Karpas-422 (cell line): ENCODE results near the gene TCTN2. TPM values are rescaled to one million over a fixed set of nuclear protein-coding genes. Genes with fewer than 3 reads are reported as not detected.

Experiments
- DNase-seq: peaks from one replicate; pipeline ENCODE4 v3.0.0-alpha.2; 2015
- H2AFZ ChIP-seq: fragments of 200-600 bp; sonication (generic); 2 replicates; pipeline ENCODE4 v1.6.1; 2014; ENCODE audit warnings: antibody characterized with exemption, low read length, mixed read lengths
- H3K27ac ChIP-seq: fragments of 200-600 bp; sonication (generic); 2 replicates; pipeline ENCODE4 v1.5.1; 2014; ENCODE audit warnings: mild to moderate bottlenecking, low read length, moderate library complexity
- H3K27me3 ChIP-seq: fragments of 200-600 bp; sonication (generic); 2 replicates; pipeline ENCODE4 v1.6.1; 2014; ENCODE audit warnings: low read length, mixed read lengths
- H3K36me3 ChIP-seq: fragments of 200-600 bp; sonication (generic); 2 replicates; pipeline ENCODE4 v1.6.1; 2014; ENCODE audit warnings: low read length, mixed read lengths; ENCODE audit not compliant: insufficient read depth
- H3K4me1 ChIP-seq: fragments of 200-600 bp; sonication (generic); 2 replicates; pipeline ENCODE4 v1.6.1; 2014; ENCODE audit warnings: mild to moderate bottlenecking, low read length, mixed read lengths
- H3K4me2 ChIP-seq: fragments of 200-600 bp; sonication (generic); 2 replicates; pipeline ENCODE4 v1.6.1; 2014; ENCODE audit warnings: low read length, low read depth, mild to moderate bottlenecking; ENCODE audit not compliant: poor library complexity, severe bottlenecking
- H3K4me3 ChIP-seq: fragments of 200-600 bp; sonication (generic); 2 replicates; pipeline ENCODE4 v1.5.1; 2014; ENCODE audit warnings: mild to moderate bottlenecking, antibody characterized with exemption, low read length, mixed read lengths
- H3K79me2 ChIP-seq: fragments of 200-600 bp; sonication (generic); 2 replicates; pipeline ENCODE4 v1.6.1; 2014; ENCODE audit warnings: mild to moderate bottlenecking, low read length, mixed read lengths
- H3K9ac ChIP-seq: fragments of 200-600 bp; sonication (generic); 2 replicates; pipeline ENCODE4 v1.6.0; 2014; ENCODE audit warnings: low read length
- H3K9me2 ChIP-seq: fragments of 200-600 bp; sonication (generic), shearing (Covaris generic); replicated peaks from 2 replicates; pipeline ENCODE4 v1.6.0; 2014; ENCODE audit warnings: mild to moderate bottlenecking, low read length, moderate library complexity; ENCODE audit not compliant: insufficient read depth
- H3K9me3 ChIP-seq: fragments of 300-700, 200-600 bp; sonication (generic); 2 replicates; pipeline ENCODE4 v1.6.1; 2014; ENCODE audit warnings: low read length, mixed read lengths
- H4K20me1 ChIP-seq: fragments of 200-600 bp; sonication (generic); 2 replicates; pipeline ENCODE4 v1.6.1; 2014; ENCODE audit warnings: mild to moderate bottlenecking, antibody characterized with exemption, low read length, low read depth; ENCODE audit not compliant: insufficient read depth
- total RNA-seq: library from RNA; depleted of rRNA; stranded (reverse); fragments of >200 nt; shearing (Covaris generic); gene quantifications from 2 replicates; pipeline ENCODE4 v1.2.3, GENCODE V29; 2014; ENCODE audit warnings: low replicate concordance

Gene TCTN2
- total RNA-seq, 1 experiment from 2014 or later = 6.4 TPM

- Histone ChIP-seq H3K4me2 (no peak overlapping the region), H3K9me2 (no peaks in the 10 kb centered on the region), H3K27ac (no peak overlapping the region), H3K36me3 (peaks cover 13% of the 10 kb centered on the region; the same call in 1 of the 2 replicates), H3K4me3 (no peak overlapping the region), H4K20me1 (no peaks in the 10 kb centered on the region), H2AFZ (no peak overlapping the region), H3K79me2 (peaks cover 23% of the 10 kb centered on the region), H3K9ac (no peak overlapping the region), H3K4me1 (peaks cover 4% of the 10 kb centered on the region), H3K27me3 (no peaks in the 10 kb centered on the region), H3K9me3 (no peaks in the 10 kb centered on the region)
- no peak for DNase-seq
These were observed 49.4 kb downstream of the TCTN2 start for GRCh38 chr12:123720141-123720814.

DNA sequence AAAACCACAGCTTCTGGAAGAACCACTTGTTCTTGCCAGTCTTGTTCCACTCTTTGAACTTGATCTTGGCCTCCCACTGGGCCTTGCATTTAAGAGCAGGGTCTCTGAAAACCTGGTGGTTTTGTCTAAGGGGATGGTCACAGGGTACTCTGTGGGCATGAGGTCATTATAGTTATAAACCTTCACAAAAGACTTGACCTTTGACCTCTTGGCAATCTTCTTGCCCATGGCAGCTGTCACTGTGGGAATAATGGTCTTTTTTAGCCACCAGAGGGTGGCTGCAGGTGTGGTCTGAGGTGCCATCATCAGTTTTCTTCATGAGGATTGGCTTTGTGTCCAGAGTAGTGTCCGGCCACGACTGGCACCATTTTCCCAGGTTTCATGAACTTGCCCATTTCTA lies 50.3 kb downstream of the TCTN2 start:
- Histone ChIP-seq H3K9ac (no peak overlapping the region), H3K36me3 (peaks cover 18% of the 10 kb centered on the region; the same call in 1 of the 2 replicates), H3K4me3 (no peak overlapping the region), H3K79me2 (peaks cover 14% of the 10 kb centered on the region), H2AFZ (no peak overlapping the region), H3K27me3 (no peaks in the 10 kb centered on the region), H3K27ac (no peak overlapping the region), H3K9me3 (no peaks in the 10 kb centered on the region), H3K4me1 (peaks cover 3% of the 10 kb centered on the region; the same call in 1 of the 2 replicates), H4K20me1 (no peaks in the 10 kb centered on the region), H3K9me2 (no peaks in the 10 kb centered on the region), H3K4me2 (no peak overlapping the region)
- DNase-seq = no peak

GRCh38 chr12:123723011-123723410 lies 52.1 kb downstream of the TCTN2 start:
- H3K9me2 ChIP-seq = no peaks in the 10 kb centered on the region
- no peak overlapping the region for H3K4me2 ChIP-seq
- peaks cover 31% of the 10 kb centered on the region; the same call in 1 of the 2 replicates for H3K36me3 ChIP-seq
- no peaks in the 10 kb centered on the region for H3K27me3 ChIP-seq
- H3K4me1 ChIP-seq = peaks cover 3% of the 10 kb centered on the region; the same call in 1 of the 2 replicates
- H3K79me2 ChIP-seq = no peaks in the 10 kb centered on the region
- no peak overlapping the region for H3K27ac ChIP-seq
- H4K20me1 ChIP-seq = no peaks in the 10 kb centered on the region
- no peak overlapping the region for H3K4me3 ChIP-seq
- H2AFZ ChIP-seq = no peak overlapping the region
- H3K9ac ChIP-seq = no peak overlapping the region
- DNase-seq = no peak
- no peaks in the 10 kb centered on the region for H3K9me3 ChIP-seq

DNA sequence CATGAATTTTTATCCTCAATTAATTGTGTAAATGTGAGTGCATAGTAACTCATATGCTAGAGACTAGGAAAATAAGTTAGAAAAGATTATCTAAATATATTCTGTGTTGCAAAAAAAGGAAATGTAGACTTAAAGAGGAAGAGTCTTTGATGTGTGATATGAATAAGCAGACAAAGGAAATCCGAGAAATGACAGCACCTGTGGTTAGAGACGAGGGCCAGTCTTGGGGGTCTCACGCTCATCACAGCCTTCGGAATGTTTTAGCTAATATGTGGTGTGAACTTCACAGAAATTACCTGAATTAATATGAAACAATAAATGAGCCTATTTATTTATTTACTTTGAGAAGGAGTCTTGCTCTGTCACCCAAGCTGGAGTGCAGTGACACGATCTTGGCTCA lies 52.9 kb downstream of the TCTN2 start:
- peaks cover 3% of the 10 kb centered on the region; the same call in 1 of the 2 replicates for H3K4me1 ChIP-seq
- H3K9ac ChIP-seq = no peak overlapping the region
- no peak overlapping the region for H3K27ac ChIP-seq

DNA sequence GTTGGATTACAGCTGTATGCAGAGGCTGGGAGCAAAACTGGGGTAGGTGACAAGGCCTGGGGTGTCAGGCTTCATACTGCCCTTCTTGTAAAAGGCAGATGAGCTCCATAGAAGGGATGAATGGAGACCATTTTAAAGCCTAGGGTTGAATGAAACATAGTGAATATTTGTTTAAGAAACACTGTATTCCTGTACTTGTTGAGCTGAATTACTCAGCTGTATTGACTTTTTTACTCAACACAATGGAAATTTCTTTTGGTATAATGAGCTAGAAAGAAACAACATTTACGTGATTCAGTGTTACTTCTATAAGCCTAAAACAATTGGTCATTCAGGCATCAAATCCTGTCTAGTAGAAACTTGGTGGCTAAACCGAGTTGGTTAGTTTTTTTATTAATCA lies 55.3 kb downstream of the TCTN2 start:
- no peak for DNase-seq
- Histone ChIP-seq H2AFZ (no peak overlapping the region), H3K36me3 (peaks cover 29% of the 10 kb centered on the region), H3K9me3 (no peaks in the 10 kb centered on the region), H3K9ac (no peak overlapping the region), H3K27me3 (no peaks in the 10 kb centered on the region), H4K20me1 (no peaks in the 10 kb centered on the region), H3K79me2 (no peaks in the 10 kb centered on the region), H3K4me1 (peaks cover 3% of the 10 kb centered on the region; the same call in 1 of the 2 replicates), H3K4me2 (no peak overlapping the region), H3K9me2 (no peaks in the 10 kb centered on the region), H3K27ac (no peak overlapping the region), H3K4me3 (no peak overlapping the region)

More for the DNA sequence above, 52.9 kb downstream of the TCTN2 start:
- H3K9me2 ChIP-seq = no peaks in the 10 kb centered on the region
- no peaks in the 10 kb centered on the region for H3K27me3 ChIP-seq
- H4K20me1 ChIP-seq = no peaks in the 10 kb centered on the region
- no peak for DNase-seq
- H3K4me3 ChIP-seq = no peak overlapping the region
- no peaks in the 10 kb centered on the region for H3K79me2 ChIP-seq
- H2AFZ ChIP-seq = no peak overlapping the region
- peaks cover 33% of the 10 kb centered on the region; the same call in 1 of the 2 replicates for H3K36me3 ChIP-seq
- H3K9me3 ChIP-seq = no peaks in the 10 kb centered on the region
- H3K4me2 ChIP-seq = no peak overlapping the region

- Histone ChIP-seq H3K36me3 (peaks cover 31% of the 10 kb centered on the region), H3K27ac (no peak overlapping the region), H3K79me2 (no peaks in the 10 kb centered on the region), H3K9ac (no peak overlapping the region), H3K4me2 (no peak overlapping the region), H4K20me1 (no peaks in the 10 kb centered on the region), H3K27me3 (no peaks in the 10 kb centered on the region), H3K4me3 (no peak overlapping the region), H3K9me2 (no peaks in the 10 kb centered on the region), H3K4me1 (peaks cover 3% of the 10 kb centered on the region; the same call in 1 of the 2 replicates), H2AFZ (no peak overlapping the region), H3K9me3 (no peaks in the 10 kb centered on the region)
- no peak for DNase-seq
These were observed 56.0 kb downstream of the TCTN2 start for GRCh38 chr12:123726962-123727361.

DNA sequence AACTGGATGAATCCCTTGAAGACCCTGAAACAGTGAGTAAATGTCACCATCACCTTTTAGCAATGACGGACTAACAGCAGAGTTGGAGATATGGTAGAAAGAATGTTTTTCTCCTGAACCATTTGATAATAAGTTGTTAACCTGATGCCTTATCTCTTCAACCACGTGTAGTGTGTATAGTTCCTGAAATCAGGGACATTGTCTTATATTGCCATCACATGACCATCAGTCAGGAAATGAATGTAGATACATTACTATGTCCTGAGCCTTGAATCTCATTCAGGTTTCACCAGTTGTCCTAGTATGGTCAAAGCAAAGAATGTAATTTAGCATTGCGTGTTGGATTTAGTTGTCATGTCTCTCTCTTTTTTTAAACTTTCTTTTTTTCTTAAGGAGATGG lies 57.0 kb downstream of the TCTN2 start:
- Histone ChIP-seq H2AFZ (no peak overlapping the region), H3K9me2 (no peaks in the 10 kb centered on the region), H3K27ac (no peak overlapping the region), H3K9me3 (no peaks in the 10 kb centered on the region), H4K20me1 (no peaks in the 10 kb centered on the region), H3K4me3 (no peak overlapping the region), H3K4me1 (peaks cover 3% of the 10 kb centered on the region; the same call in 1 of the 2 replicates), H3K9ac (no peak overlapping the region), H3K36me3 (peaks cover 34% of the 10 kb centered on the region), H3K4me2 (no peak overlapping the region), H3K27me3 (no peaks in the 10 kb centered on the region), H3K79me2 (no peaks in the 10 kb centered on the region)
- DNase-seq = no peak

DNA sequence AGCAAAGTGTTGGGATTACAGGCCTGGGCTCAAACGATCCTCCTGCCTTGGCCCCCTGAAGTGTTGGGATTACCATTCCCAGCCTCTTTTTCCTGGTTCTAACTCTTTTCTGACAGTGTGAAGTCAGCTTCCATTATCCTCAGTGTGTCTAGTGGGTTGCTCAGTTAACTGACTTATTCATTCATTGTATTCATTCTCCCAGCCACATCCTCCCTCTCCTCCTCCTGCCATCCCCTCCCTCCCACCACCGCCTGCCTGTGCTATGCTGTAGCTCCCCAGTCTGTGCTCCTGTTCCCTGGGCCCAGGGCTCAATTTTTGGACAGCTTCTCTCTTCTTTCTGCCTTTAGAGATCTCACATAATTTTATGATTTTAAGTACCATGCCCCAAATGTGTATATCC lies 60.7 kb downstream of the TCTN2 start:
- no peaks in the 10 kb centered on the region for H3K79me2 ChIP-seq
- no peak overlapping the region for H3K4me2 ChIP-seq
- no peak overlapping the region for H3K9ac ChIP-seq
- H3K4me3 ChIP-seq = no peak overlapping the region
- H3K27ac ChIP-seq = no peak overlapping the region
- H3K9me3 ChIP-seq = no peaks in the 10 kb centered on the region
- no peaks in the 10 kb centered on the region for H3K27me3 ChIP-seq
- no peak for DNase-seq
- H3K36me3 ChIP-seq = peaks cover 38% of the 10 kb centered on the region
- H3K4me1 ChIP-seq = no peaks in the 10 kb centered on the region
- H3K9me2 ChIP-seq = no peaks in the 10 kb centered on the region
- no peak overlapping the region for H2AFZ ChIP-seq
- H4K20me1 ChIP-seq = no peaks in the 10 kb centered on the region
